Stimulated activated CD8-positive, alpha-beta memory T cell treated with anti-CD3 and anti-CD28 coated beads, Interleukin-2, amount 100 ng/mL, for 1 hour (primary cell): ENCODE data around the gene ESPNL.

Experiments used
- DNase-seq, 2 donors: peaks; one replicate each; pipeline ENCODE4 v3.0.0-alpha.2; 2020; ENCODE audit warnings: low read depth in 2 of 2

Gene ESPNL

GRCh38 chr2:238140040-238140439 lies 39.9 kb downstream of the ESPNL start:
- no peak for DNase-seq

GRCh38 chr2:238140721-238141540 lies 40.8 kb downstream of the ESPNL start:
- no peak for DNase-seq

GRCh38 chr2:238141541-238142318 lies 41.6 kb downstream of the ESPNL start:
- no peak for DNase-seq

GRCh38 chr2:238142382-238143205 lies 42.5 kb downstream of the ESPNL start:
- DNase-seq, result no peak

- no peak for DNase-seq
Observed at GRCh38 chr2:238143239-238143951, 43.3 kb downstream of the ESPNL start.

- no peak for DNase-seq
Observed at GRCh38 chr2:238144262-238144661, 44.1 kb downstream of the ESPNL start.

- DNase-seq, result no peak
Observed at GRCh38 chr2:238145046-238145445, 44.9 kb downstream of the ESPNL start.

GRCh38 chr2:238145851-238146250 lies 45.7 kb downstream of the ESPNL start:
- DNase-seq, result no peak

GRCh38 chr2:238146884-238147544 lies 46.9 kb downstream of the ESPNL start:
- no peak for DNase-seq

- no peak for DNase-seq
Observed at GRCh38 chr2:238148981-238149380, 48.8 kb downstream of the ESPNL start.

GRCh38 chr2:238149841-238150572 lies 49.9 kb downstream of the ESPNL start:
- DNase-seq, result no peak

GRCh38 chr2:238150686-238151085 lies 50.5 kb downstream of the ESPNL start:
- DNase-seq, result no peak

- DNase-seq, result no peak
Observed at GRCh38 chr2:238151205-238151604, 51.1 kb downstream of the ESPNL start.

- no peak for DNase-seq
Observed at GRCh38 chr2:238151628-238152235, 51.6 kb downstream of the ESPNL start.

- DNase-seq, result no peak
Observed at GRCh38 chr2:238152771-238153688, 52.9 kb downstream of the ESPNL start.

- no peak for DNase-seq
Observed at GRCh38 chr2:238154570-238154969, 54.4 kb downstream of the ESPNL start.

GRCh38 chr2:238155051-238155760 lies 55.1 kb downstream of the ESPNL start:
- DNase-seq, result no peak
